GM18505 (cell line): ENCODE data around the gene SEZ6.
A peak's percentile ranks its signal among the peaks of the same experiment; 100 is the strongest.

ENCODE experiments used
- ATAC-seq: cut with Tn5 transposase; IDR thresholded peaks from one replicate; pipeline ENCODE4 v1.9.1; 2021; ENCODE audit not compliant: unreplicated experiment
- POLR2A ChIP-seq: IDR thresholded peaks from 4 replicates; pipeline ENCODE4 v1.6.1; 2011; ENCODE audit warnings: borderline replicate concordance; ENCODE audit not compliant: insufficient read depth, insufficient read length; ENCODE audit errors: extremely low read depth

SEZ6 gene

DNA sequence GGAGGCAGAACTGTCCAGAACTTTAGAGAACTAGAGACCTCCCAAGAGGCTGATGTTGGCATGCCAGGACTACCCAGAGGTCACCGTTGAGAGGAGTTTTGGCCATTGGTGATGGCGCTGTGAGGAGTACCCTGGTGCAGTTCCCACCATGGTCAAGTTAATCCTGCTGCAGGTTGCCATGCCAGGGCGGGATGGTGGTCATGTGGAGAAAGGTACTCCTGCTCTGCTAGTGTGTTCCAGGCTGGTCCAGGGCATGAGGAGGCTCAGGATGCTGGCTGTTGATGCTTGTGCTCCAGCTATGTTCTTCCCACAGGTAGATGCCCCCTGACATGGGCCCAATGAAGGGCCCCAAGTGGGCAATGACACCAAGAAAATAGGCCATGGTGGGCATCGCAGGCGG lies 50.4 kb downstream of the SEZ6 start:
- TF ChIP-seq POLR2A, result no peak
- ATAC-seq, result no peak

DNA sequence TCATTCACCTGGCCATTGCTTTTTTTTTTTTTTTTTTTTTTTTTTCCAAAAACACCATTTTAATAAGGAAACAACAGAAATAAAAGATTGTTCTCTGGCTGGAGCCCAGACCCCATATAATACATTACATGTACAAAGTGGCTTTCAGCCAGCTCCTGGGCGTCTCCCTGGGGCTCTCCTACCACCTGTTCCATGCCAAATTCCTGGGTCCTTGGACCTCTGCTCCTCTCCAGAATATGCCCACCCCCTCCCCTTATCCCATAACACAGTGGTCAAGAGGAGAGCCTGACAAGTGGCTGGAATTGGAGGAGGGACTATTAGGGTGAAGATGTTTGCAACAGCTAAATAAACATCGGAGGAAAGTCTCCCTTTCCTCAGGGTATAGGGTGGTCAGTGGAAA lies 50.9 kb downstream of the SEZ6 start:
- no peak for TF ChIP-seq POLR2A
- no peak for ATAC-seq

DNA sequence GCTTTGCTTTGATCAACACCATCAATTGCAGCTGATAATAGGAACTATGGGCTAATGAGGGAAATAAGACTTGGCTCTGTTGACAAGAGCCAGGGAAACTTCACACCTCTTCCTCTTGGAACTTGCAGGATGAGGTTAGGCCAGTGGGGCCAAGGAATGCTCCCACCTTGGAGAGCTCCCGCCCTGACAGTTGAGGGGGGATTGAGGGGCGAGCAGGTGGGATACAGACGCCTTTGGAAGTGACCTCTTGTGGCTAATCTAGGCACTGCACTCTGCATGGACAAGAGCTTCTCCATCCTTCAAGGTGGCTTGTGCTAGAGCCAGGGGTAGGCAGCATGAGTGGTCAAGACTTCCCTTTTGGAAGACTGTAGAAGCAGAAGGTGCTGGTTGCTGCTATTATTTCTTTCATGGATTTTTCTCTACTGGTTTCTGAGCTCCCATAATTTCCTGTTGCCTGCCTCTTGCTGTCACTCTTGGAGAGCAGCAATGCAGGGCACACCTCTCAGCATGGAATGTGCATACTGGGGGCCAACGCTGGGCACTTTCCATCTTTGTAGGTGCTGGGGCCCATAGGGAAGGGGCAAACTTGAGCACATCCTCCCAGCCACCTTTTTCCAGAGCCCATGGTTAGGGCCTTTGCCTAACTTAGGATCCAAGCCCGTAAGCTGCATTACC lies 52.3 kb downstream of the SEZ6 start:
- ATAC-seq, result no peak
- TF ChIP-seq POLR2A, result no peak

DNA sequence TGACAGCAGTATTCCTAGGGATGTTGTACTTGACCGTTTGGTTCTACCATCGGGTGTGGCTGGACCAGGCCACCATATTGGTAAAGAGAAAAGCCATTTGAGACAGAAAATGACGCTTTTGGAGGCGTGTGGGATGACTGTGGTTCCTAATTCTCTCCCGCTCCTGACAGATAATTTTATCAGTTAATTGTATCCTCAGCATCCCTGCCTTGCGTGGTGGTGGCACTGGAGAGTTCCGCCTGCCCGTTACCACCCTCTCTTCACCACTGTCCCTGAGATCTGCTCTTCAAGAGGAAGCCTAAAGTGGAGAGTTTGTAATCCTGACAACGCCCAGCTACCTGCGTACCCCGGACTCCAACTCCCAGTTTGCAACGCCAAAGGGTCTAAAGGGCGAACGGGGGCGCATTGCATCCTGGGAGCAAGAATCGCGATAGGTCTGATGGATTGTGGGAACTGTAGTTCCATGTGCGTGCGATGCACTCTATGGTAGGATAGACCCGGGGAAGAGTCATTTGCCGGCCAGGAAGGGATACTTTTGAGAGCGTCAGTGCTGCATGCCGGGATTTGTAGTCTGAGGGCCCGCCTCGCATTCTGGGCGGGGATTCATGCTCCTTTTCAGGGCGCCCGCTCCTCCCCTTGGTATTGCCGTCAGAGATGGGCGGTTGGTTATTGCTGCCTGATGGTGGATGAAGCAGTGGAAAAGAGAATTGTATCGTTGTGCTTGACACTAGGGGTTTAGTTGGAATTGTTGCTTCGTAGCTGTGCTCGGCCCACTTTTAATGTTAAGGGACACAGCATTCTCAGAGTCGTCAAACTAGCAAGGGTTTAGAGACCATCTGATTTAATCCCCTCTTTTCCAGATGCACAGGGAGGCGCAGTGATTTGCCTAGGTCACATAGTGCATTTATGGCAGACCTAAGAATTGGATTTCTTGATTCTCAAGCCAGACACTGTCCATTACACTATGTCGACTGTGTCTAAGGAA lies 53.5 kb downstream of the SEZ6 start:
- peak; percentile 48 for ATAC-seq
- TF ChIP-seq POLR2A, result peak; percentile 73

DNA sequence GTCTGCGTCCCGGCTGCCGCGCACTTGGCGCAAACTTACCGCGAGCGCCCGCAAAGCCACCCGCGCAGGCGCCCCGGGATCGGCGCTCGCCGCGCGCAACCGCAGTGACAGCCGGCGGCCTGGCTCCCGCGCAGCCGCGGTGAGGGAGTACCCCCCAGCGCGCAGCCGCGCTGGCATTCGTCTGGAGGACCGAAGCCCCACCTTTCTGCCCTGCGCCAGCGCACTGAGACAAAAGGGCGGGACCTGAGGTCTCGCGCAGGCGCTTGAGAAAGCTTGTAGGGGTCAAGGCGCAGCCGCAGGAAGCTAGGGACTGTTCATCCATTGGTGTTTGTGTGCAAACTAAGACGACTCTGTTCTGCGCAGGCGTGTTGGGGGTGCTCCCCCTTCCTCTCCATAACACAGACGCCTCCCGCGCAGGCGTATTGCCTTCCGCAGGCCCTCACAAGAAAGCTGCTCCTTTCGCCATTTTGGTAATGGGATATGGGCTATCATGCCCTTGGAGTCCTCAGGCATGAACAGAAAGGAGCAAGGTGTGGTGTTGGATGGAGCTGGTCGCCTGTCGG lies 54.3 kb downstream of the SEZ6 start, which contains the start of gene PHF12:
Gene PHF12, minus strand, starts transcription at position 91 of the 563 bp plus-strand sequence. CDS start 558 bp downstream, outside the sequence.
- peak; percentile 53 for ATAC-seq
- TF ChIP-seq POLR2A, result peak; percentile 63

DNA sequence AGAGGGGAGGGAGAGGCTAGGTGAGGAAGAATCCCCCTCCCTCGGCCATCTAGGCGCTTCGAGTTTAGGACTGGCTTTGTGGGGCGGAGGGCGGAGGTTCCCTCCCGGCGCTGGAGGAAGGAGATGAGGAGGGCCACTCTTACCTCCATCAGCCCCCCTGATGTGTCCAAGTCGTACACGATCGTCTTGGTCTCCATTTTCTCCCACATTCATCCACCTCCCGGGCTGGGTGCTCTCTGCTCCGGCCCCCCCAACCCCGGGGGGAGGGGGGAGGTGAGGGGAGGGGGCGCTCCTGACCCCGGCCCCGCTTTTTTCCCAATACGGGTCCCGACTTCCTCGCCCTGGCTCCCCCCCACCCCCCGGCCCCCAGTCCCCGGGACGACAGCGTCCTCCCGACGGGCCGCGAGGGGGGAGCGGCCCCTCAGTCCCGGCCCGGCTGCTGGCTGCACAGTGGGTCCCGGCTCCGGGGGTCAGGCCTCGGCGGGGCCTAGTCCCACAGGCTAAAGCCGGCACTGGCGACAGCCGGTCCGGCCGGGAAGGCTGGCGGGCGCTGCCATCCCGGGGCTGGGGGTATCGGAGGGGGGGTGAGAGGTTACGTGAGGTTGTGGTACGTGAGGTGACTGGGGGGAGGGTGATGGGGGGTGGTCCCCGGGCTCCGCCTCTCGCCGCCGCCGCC lies 54.9 kb downstream of the SEZ6 start:
- no peak for ATAC-seq
- no peak for TF ChIP-seq POLR2A

DNA sequence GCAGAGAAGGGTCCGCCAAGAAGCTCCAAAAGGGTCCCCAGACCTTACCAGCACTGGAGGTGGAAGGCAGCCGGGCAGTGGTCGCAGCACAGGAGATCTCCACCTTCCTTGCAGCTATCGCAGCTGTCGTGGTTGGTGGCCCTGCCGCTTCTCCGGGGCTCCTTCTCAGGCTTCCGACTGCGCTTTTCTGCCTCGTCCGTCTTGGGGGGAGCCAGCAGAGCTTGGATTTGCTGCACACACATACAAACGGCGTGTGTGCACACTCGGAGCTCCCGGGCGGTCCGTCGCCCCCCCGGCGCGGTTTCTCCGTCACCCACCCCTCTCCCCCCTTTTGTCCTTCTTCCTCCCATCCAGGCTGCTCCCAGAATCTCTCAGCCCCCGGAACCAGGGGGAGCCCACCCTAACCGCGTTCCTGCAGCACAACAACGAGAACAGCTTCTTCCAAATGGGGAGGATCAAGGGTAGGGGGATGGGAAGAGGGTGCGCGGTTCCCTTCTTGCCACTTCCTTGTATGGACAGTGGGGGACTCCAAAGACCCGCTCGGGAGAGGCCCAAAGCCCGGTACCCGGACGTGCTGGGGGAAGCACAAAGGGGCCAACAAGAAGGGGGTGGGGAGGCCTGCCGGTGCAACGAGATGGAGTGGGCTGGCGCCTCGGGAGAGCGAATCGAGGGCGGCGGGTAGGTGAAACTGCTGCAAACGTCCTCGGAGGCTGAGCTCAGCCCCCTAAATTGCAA lies 55.6 kb downstream of the SEZ6 start:
- peak; percentile 17 for TF ChIP-seq POLR2A
- no peak for ATAC-seq

DNA sequence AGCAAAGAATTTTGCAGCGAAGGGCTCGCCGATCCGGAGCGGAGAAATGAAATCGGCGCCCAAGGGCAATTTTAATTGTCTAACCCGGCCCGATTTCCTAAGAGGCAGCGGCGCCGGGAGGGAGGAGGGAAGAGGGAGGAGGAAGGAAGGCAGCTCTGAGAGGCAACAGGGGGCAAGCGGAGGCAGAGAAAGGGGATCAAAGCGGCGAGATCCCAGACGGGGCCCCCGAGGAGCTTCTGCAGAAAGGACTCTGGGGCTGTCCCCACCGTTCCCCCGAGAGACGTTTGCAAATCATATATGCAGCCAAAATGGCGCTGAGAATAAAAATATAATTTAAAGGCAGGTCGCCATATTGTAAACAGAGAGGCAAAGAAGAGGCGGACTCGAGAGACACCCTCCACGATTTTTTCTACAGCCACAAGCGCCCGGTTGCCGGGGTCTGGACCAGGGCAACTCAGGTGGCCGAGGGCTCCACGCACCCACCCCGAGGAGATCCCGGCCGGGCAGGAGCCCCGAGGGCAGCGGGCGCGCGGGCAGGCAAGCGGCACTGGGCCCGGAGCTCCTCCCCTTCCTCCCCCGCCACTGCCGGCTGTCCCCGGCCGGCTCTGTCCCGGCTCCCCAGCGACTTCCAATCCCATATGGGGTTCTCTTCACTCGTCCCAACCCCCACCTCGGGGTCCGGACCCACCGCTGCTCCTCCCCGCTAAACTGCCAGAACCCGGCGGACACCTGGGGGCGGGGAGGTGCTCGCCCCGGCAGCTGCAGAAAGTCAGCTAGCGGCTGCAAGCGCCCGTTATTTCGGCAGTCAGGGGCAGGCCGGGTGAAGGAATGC lies 56.4 kb downstream of the SEZ6 start:
- peak; percentile 60 for TF ChIP-seq POLR2A
- no peak for ATAC-seq

DNA sequence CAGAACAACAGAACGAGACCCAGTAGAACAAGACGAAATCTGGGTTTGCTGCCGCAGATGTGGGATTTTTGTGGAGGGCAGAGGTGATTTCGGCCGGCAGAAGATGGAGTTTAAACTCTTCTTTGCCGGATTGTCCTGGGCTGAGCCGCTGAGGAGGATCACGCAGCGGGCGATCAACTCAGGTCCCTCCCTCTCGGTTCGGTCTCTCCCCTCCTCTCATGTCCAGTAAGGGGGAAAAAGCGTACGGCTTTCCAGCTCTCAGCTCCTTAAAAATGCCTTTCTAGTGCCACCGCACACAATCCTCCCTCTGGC lies 57.0 kb downstream of the SEZ6 start:
- ATAC-seq, result no peak
- TF ChIP-seq POLR2A, result no peak

DNA sequence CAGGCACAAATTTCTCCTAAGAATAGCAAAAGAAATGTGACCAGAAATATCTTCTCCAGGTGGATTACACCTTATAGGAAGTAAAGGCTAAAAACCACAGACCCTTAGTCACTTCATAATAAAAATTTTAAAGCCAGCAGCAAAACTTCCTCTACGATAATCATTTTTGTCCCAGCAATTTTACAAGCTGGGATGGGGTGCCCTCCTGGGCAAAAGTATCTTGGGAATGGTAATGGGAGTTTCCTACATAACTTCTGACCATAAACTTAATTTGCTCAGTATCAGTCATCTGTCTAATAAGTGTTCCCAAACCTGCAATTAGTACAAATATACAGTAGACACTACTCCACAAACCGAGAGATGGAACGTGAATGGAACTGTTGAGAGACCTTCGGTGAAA lies 57.5 kb downstream of the SEZ6 start:
- no peak for TF ChIP-seq POLR2A
- ATAC-seq, result no peak

DNA sequence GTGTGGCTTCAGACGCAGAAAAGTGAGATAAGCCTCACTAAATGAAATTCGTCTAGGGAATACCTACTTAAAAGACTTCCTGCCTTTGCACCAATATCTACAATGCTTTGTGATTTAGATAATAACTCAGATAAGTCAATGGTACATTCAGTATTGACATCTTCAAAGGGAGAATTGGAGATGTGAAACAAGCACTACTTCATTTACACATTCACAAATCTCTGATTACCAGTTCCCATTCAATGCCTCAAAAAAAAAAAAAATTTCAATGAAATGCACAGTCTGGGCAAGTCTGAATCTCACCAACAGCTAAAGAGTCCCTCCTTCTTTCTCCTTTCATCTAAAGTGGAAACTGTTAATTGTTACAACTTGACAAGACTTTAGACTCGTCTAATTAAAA lies 58.2 kb downstream of the SEZ6 start:
- TF ChIP-seq POLR2A, result no peak
- ATAC-seq, result no peak

DNA sequence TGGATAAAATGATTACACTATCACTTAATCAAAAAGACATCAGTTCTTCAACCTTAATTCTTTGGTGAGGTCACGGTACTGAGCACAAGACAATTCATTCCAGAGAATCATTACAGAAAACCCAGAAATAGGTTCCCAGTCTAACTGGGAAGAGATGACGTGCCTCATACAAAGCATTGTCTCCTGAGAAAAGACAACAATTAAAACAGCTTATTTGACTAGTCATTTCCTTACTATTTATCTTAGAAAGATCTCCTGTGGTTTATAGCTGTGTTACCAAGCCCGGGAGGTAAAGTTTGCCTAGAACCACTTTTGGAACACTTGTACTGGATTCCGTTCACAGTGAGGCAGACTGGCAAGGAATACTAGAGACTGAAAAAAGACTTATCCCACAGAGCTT lies 59.6 kb downstream of the SEZ6 start:
- ATAC-seq, result no peak
- TF ChIP-seq POLR2A, result no peak
